PC-9 (cell line): ENCODE measurements around the gene PAGE4. TPM values are rescaled to one million over a fixed set of nuclear protein-coding genes. Genes with fewer than 3 reads are reported as not detected.

ENCODE experiments used
- BruUV-seq: library from RNA; stranded (reverse); fragments of 400-500 nt; replicated peaks from 2 replicates; lab custom pipeline; 2021; lab: Mats Ljungman, UMichigan
- CTCF ChIA-PET: fragments of 300-600 bp; sonication (Branson Sonifier 250); formaldehyde crosslinking; loops from one replicate; lab custom pipeline; 2022; ENCODE audit warnings: antibody characterized with exemption; lab: Charles Lee
- POLR2A ChIA-PET: fragments of 300-600 bp; sonication (Branson Sonifier 250); formaldehyde crosslinking; loops from one replicate; lab custom pipeline; 2022; ENCODE audit warnings: antibody characterized with exemption; ENCODE audit not compliant: unreplicated experiment; lab: Charles Lee
- DNase-seq, 2 experiments: peaks; one replicate each; pipeline versions ENCODE4 v3.0.0 to v3.0.0-alpha.2; 2015 to 2022; ENCODE audit warnings: mixed read lengths in 1 of 2
- H2AFZ ChIP-seq: fragments of 200-600 bp; sonication (generic); 2 replicates; pipeline ENCODE4 v1.8.1; 2017; ENCODE audit warnings: antibody characterized with exemption
- H3F3A ChIP-seq: fragments of 200-600 bp; sonication (generic); 2 replicates; pipeline ENCODE4 v1.8.1; 2017; ENCODE audit warnings: antibody characterized with exemption, mild to moderate bottlenecking, low read depth; ENCODE audit not compliant: insufficient read depth
- H3K27ac ChIP-seq: fragments of 200-600 bp; sonication (generic); 2 replicates; pipeline ENCODE4 v1.6.1; 2016; ENCODE audit warnings: mixed run types
- H3K27me3 ChIP-seq: fragments of 200-600 bp; sonication (generic); 2 replicates; pipeline ENCODE4 v1.6.1; 2016; ENCODE audit warnings: low read depth, mixed run types; ENCODE audit not compliant: insufficient read depth
- H3K36me3 ChIP-seq: fragments of 200-600 bp; sonication (generic); 2 replicates; pipeline ENCODE4 v1.6.1; 2016; ENCODE audit warnings: low read depth, mixed run types
- H3K4me1 ChIP-seq: fragments of 200-600 bp; sonication (generic); replicated peaks from 2 replicates; pipeline ENCODE4 v1.6.1; 2016; ENCODE audit warnings: mixed run types; ENCODE audit not compliant: insufficient read depth
- H3K4me2 ChIP-seq: fragments of 200-600 bp; sonication (generic); 2 replicates; pipeline ENCODE4 v1.6.1; 2017; ENCODE audit warnings: mixed run types
- H3K4me3 ChIP-seq: fragments of 200-600 bp; sonication (generic); 2 replicates; pipeline ENCODE4 v1.6.1; 2016; ENCODE audit warnings: mixed run types
- H3K79me2 ChIP-seq: fragments of 200-600 bp; sonication (generic); 2 replicates; pipeline ENCODE4 v1.6.1; 2017; ENCODE audit warnings: low read depth, mixed run types
- H3K9me2 ChIP-seq: fragments of 200-600 bp; sonication (generic); 2 replicates; pipeline ENCODE4 v1.8.1; 2017; ENCODE audit warnings: mild to moderate bottlenecking; ENCODE audit not compliant: insufficient read depth
- H3K9me3 ChIP-seq: fragments of 200-600 bp; sonication (generic); 2 replicates; pipeline ENCODE4 v1.8.1; 2016; ENCODE audit warnings: low read depth; ENCODE audit not compliant: insufficient read depth
- H4K20me1 ChIP-seq: fragments of 200-600 bp; sonication (generic); 2 replicates; pipeline ENCODE4 v1.8.1; 2017; ENCODE audit not compliant: insufficient read depth
- CTCF ChIP-seq: fragments of 200-600 bp; sonication (generic); conservative IDR thresholded peaks from 2 replicates; pipeline ENCODE4 v1.6.1; 2017; ENCODE audit warnings: mixed run types, antibody characterized with exemption, mild to moderate bottlenecking, moderate library complexity
- EZH2 ChIP-seq: fragments of 200-600 bp; sonication (generic); IDR thresholded peaks from 2 replicates; pipeline ENCODE4 v1.8.0; 2017; ENCODE audit warnings: antibody characterized with exemption, low read depth
- intact Hi-C: fragments of 100-400 bp; cut with micrococcal nuclease; formaldehyde crosslinking; loops from one replicate; pipeline ENCODE4 v1.10.0; 2022; ENCODE audit not compliant: unreplicated experiment
- total RNA-seq: library from RNA; stranded (reverse); gene quantifications from 2 replicates; pipeline ENCODE4 v1.2.3, GENCODE V29; 2021

The PAGE4 gene
- total RNA-seq, 1 experiment from 2014 or later: not detected

- Histone ChIP-seq H3K4me3 (no peak overlapping the region), H3K9me2 (no peaks in the 10 kb centered on the region), H3K4me1 (no peaks in the 10 kb centered on the region), H3K79me2 (no peaks in the 10 kb centered on the region), H4K20me1 (no peaks in the 10 kb centered on the region), H3K9me3 (no peaks in the 10 kb centered on the region), H3K27ac (no peak overlapping the region), H3K4me2 (no peak overlapping the region), H2AFZ (no peak overlapping the region), H3F3A (no peaks in the 10 kb centered on the region), H3K27me3 (no peaks in the 10 kb centered on the region), H3K36me3 (no peaks in the 10 kb centered on the region)
- intact Hi-C loops: loop anchor here (5.0 kb wide), 1 partner anchor 1115 kb away; the partner anchor contains the start of gene GLOD5
- DNase-seq: no peak
- ChIA-PET CTCF (no interaction called here), POLR2A (no interaction called here)
- BruUV-seq: no TSS peak
- no peak for TF ChIP-seq CTCF
- TF ChIP-seq EZH2: no peak
These were observed 48.4 kb downstream of the PAGE4 start for GRCh38 chrX:49877397-49878101.

GRCh38 chrX:49878128-49878833, 49.2 kb downstream of the PAGE4 start:
- TF ChIP-seq EZH2 (no peak), CTCF (no peak)
- no peaks in the 10 kb centered on the region for H3K9me2 ChIP-seq
- no peak for DNase-seq
- ChIA-PET CTCF (no interaction called here), POLR2A (interaction anchor here (0.7 kb wide), 1 partner anchor 1339 kb away, joined by 5 read pairs; no protein-coding TSS in a partner anchor)
- H3K9me3 ChIP-seq: no peaks in the 10 kb centered on the region
- H4K20me1 ChIP-seq: no peaks in the 10 kb centered on the region
- H3F3A ChIP-seq: no peaks in the 10 kb centered on the region
- peak overlapping the region; percentile 66 for H3K4me2 ChIP-seq
- H2AFZ ChIP-seq: no peak overlapping the region
- H3K36me3 ChIP-seq: no peaks in the 10 kb centered on the region
- H3K79me2 ChIP-seq: no peaks in the 10 kb centered on the region
- H3K27ac ChIP-seq: no peak overlapping the region
- BruUV-seq: no TSS peak
- H3K4me1 ChIP-seq: no peaks in the 10 kb centered on the region
- H3K4me3 ChIP-seq: peak overlapping the region; percentile 48; the same call in 1 of the 2 replicates
- intact Hi-C loops: loop anchor here (5.0 kb wide), 1 partner anchor 1116 kb away; the partner anchor contains the start of gene GLOD5
- no peaks in the 10 kb centered on the region for H3K27me3 ChIP-seq

- ChIA-PET CTCF (no interaction called here), POLR2A (interaction anchor here (0.6 to 0.7 kb wide), 3 partner anchors 15 to 1340 kb away, joined by 3 to 5 read pairs (median 5); no protein-coding TSS in a partner anchor)
- intact Hi-C loops: loop anchor here (5.0 kb wide), 1 partner anchor 1117 kb away; the partner anchor contains the start of gene GLOD5
- Histone ChIP-seq H3K4me3 (peak within 1 kb of the TSS; percentile 51; the same call in 1 of the 2 replicates), H3K4me1 (no peaks in the 10 kb centered on the region), H3F3A (no peaks in the 10 kb centered on the region), H3K9me3 (no peaks in the 10 kb centered on the region), H3K4me2 (peak within 1 kb of the TSS; percentile 69), H3K36me3 (no peaks in the 10 kb centered on the region), H3K9me2 (no peaks in the 10 kb centered on the region), H2AFZ (no peak within 1 kb of the TSS), H3K27me3 (no peaks in the 10 kb centered on the region), H3K79me2 (no peaks in the 10 kb centered on the region), H3K27ac (no peak within 1 kb of the TSS), H4K20me1 (no peaks in the 10 kb centered on the region)
- no TSS peak for BruUV-seq
- DNase-seq: peak; percentile 38 to 66
- TF ChIP-seq CTCF (peak; percentile 52; the same call in 1 of the 2 replicates), EZH2 (no peak)
These were observed 49.9 kb downstream of the PAGE4 start, which contains the start of gene USP27X for GRCh38 chrX:49878834-49879655. Gene USP27X (plus strand): TSS chrX:49879484. CDS start chrX:49880308, 824 bp downstream.
